ENCODE results near the gene KHDRBS1.

GRCh38 chr1:31981456-31981839 lies 32.2 kb upstream of the KHDRBS1 start:
- TF ChIP-seq CTCF (IDR thresholded peaks at IDR 0.05): no peak
- no peak for TF ChIP-seq POLR2A (IDR thresholded peaks at IDR 0.05)

Measured in lower leg skin (tissue), 3 donors.